Endothelial cell (in vitro differentiated cells): Measurements from ENCODE around the gene MAD1L1. TPM values are rescaled to one million over a fixed set of nuclear protein-coding genes. Genes with fewer than 3 reads are reported as not detected.
A peak's percentile ranks its signal among the peaks of the same experiment; 100 is the strongest.

ENCODE experiments used
- DNase-seq: peaks from one replicate; pipeline ENCODE4 v3.0.0; 2021; ENCODE audit warnings: low spot score
- H3K27ac Mint-ChIP-seq: one replicate; pipeline ENCODE4 v1.8.0; 2021; ENCODE audit warnings: mixed read lengths, inconsistent platforms; ENCODE audit not compliant: unreplicated experiment
- H3K27me3 Mint-ChIP-seq: one replicate; pipeline ENCODE4 v1.8.0; 2021; ENCODE audit warnings: mild to moderate bottlenecking, moderate library complexity, mixed read lengths, inconsistent platforms; ENCODE audit not compliant: unreplicated experiment
- H3K36me3 Mint-ChIP-seq: one replicate; pipeline ENCODE4 v1.8.0; 2021; ENCODE audit warnings: mild to moderate bottlenecking, low read depth, mixed read lengths, inconsistent platforms; ENCODE audit not compliant: unreplicated experiment
- H3K4me1 Mint-ChIP-seq: one replicate; pipeline ENCODE4 v1.8.0; 2021; ENCODE audit warnings: mild to moderate bottlenecking, mixed read lengths, inconsistent platforms; ENCODE audit not compliant: unreplicated experiment
- H3K4me3 Mint-ChIP-seq: one replicate; pipeline ENCODE4 v1.8.0; 2021; ENCODE audit warnings: mild to moderate bottlenecking, mixed read lengths, inconsistent platforms; ENCODE audit not compliant: unreplicated experiment
- H3K9me3 Mint-ChIP-seq: one replicate; pipeline ENCODE4 v1.8.0; 2021; ENCODE audit warnings: mixed read lengths, inconsistent platforms; ENCODE audit not compliant: unreplicated experiment
- total RNA-seq: library from RNA; stranded (reverse); fragmentation: NEBNext Ultra II Directional; extraction: Animal tissue kit (Norgen Biotek cat#: 25700); gene quantifications from one replicate; pipeline ENCODE4 v1.2.1, GENCODE V29; 2021; ENCODE audit not compliant: unreplicated experiment
- TF ChIP-seq, protein P1 (sequence below): fragments of 200-600 bp; sonication (generic); IDR thresholded peaks from one replicate; pipeline ENCODE4 v1.5.0; 2021; ENCODE audit warnings: antibody characterized with exemption; ENCODE audit not compliant: unreplicated experiment

The MAD1L1 gene
- total RNA-seq, 1 donor from 2014 or later, result 43.3 TPM

GRCh38 chr7:2278026-2278425 is 45.3 kb upstream of the MAD1L1 start:
- Mint-ChIP-seq H3K27ac (no peak overlapping the region), H3K36me3 (peaks cover 10% of the 10 kb centered on the region), H3K27me3 (peaks cover 5% of the 10 kb centered on the region), H3K9me3 (no peaks in the 10 kb centered on the region), H3K4me3 (no peak overlapping the region), H3K4me1 (peaks cover 2% of the 10 kb centered on the region)
- TF ChIP-seq, protein P1, sequence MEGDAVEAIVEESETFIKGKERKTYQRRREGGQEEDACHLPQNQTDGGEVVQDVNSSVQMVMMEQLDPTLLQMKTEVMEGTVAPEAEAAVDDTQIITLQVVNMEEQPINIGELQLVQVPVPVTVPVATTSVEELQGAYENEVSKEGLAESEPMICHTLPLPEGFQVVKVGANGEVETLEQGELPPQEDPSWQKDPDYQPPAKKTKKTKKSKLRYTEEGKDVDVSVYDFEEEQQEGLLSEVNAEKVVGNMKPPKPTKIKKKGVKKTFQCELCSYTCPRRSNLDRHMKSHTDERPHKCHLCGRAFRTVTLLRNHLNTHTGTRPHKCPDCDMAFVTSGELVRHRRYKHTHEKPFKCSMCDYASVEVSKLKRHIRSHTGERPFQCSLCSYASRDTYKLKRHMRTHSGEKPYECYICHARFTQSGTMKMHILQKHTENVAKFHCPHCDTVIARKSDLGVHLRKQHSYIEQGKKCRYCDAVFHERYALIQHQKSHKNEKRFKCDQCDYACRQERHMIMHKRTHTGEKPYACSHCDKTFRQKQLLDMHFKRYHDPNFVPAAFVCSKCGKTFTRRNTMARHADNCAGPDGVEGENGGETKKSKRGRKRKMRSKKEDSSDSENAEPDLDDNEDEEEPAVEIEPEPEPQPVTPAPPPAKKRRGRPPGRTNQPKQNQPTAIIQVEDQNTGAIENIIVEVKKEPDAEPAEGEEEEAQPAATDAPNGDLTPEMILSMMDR, result no peak
- no peak for DNase-seq

DNA sequence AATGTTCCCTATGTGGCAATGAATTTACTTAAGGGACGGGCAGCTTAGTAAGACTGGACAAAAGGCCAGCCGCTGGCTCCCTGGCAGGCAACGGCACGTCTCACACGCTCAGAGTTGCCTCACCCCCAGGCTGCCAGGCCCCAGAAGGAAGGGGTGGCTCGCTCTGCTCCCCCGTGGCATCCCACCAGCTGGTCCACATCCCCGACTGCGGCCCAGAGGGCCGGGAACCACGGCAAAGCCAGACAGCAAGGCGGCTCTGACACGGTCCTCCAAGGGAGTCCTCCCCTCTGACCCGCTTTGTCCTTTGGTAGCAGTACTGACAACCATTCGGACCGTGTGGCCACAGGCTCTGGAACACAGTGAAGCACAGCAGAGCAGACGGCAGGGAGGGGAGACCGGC is 43.4 kb upstream of the MAD1L1 start:
- no peak overlapping the region for H3K27ac Mint-ChIP-seq
- no peak overlapping the region for H3K4me3 Mint-ChIP-seq
- no peak for DNase-seq
- peaks cover 2% of the 10 kb centered on the region for H3K27me3 Mint-ChIP-seq
- H3K9me3 Mint-ChIP-seq, result no peaks in the 10 kb centered on the region
- peaks cover 2% of the 10 kb centered on the region for H3K4me1 Mint-ChIP-seq
- peaks cover 14% of the 10 kb centered on the region for H3K36me3 Mint-ChIP-seq
- TF ChIP-seq, protein P1, result no peak

DNA sequence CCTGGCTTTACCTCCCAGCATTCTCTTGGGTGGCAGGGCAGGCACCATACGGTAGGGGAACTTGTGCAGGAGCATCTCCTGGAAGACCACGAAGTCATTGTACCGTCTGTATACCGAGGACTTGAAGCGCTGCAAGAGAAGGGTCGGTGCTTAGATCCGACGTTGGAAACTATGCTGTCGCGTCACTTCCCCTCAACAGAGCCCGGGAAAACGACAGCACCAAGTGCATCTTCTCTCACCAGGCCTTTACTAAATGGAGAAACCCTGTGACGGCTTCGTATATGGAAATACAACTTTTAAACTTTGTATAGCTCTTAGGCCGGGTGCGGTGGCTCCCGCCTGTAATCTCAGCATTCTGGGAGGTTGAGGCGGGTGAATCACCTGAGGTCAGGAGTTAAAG is 42.4 kb upstream of the MAD1L1 start:
- TF ChIP-seq, protein P1, result no peak
- no peak for DNase-seq
- H3K27me3 Mint-ChIP-seq, result peaks cover 3% of the 10 kb centered on the region
- H3K27ac Mint-ChIP-seq, result no peak overlapping the region
- H3K9me3 Mint-ChIP-seq, result no peaks in the 10 kb centered on the region
- H3K4me3 Mint-ChIP-seq, result no peak overlapping the region
- H3K36me3 Mint-ChIP-seq, result peaks cover 14% of the 10 kb centered on the region
- peaks cover 2% of the 10 kb centered on the region for H3K4me1 Mint-ChIP-seq

GRCh38 chr7:2274666-2275065 is 41.9 kb upstream of the MAD1L1 start:
- H3K4me3 Mint-ChIP-seq, result no peak overlapping the region
- peaks cover 12% of the 10 kb centered on the region for H3K36me3 Mint-ChIP-seq
- H3K4me1 Mint-ChIP-seq, result peaks cover 2% of the 10 kb centered on the region
- TF ChIP-seq, protein P1, result no peak
- no peaks in the 10 kb centered on the region for H3K9me3 Mint-ChIP-seq
- peaks cover 3% of the 10 kb centered on the region for H3K27me3 Mint-ChIP-seq
- H3K27ac Mint-ChIP-seq, result no peak overlapping the region
- no peak for DNase-seq

GRCh38 chr7:2273866-2274265 is 41.1 kb upstream of the MAD1L1 start:
- no peak overlapping the region for H3K27ac Mint-ChIP-seq
- H3K36me3 Mint-ChIP-seq, result peaks cover 15% of the 10 kb centered on the region

More at GRCh38 chr7:2273866-2274265, 41.1 kb upstream of the MAD1L1 start:
- DNase-seq, result no peak
- peak overlapping the region; percentile 60 for H3K4me3 Mint-ChIP-seq
- peaks cover 1% of the 10 kb centered on the region for H3K27me3 Mint-ChIP-seq
- TF ChIP-seq, protein P1, result no peak
- H3K9me3 Mint-ChIP-seq, result peaks cover 3% of the 10 kb centered on the region
- peaks cover 4% of the 10 kb centered on the region for H3K4me1 Mint-ChIP-seq
